Measurements from ENCODE around the gene UQCC5.

Gene UQCC5

DNA sequence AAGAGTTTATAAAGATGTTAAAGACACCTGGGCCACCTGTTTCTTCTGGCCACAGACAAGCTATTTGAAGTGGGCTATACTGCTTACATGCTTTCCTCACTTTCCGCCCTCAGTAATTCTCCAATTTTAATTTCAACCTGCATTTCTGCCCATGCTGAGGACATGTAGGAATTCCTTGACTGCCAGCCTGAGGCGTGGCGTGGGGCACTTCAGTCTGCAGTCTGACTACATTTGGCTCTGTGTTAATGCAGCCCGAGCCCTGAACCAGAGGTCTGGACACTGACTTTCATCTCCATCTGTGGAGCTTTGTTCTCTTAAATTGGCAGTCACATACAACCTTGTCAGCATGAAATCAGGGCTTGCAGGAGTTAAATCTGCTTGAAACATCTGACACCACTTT, 8.5 kb downstream of the UQCC5 start:
- TF ChIP-seq POLR2A (IDR thresholded peaks at IDR 0.05; ENCODE audit: low read depth, low read length) (no peak), POLR2AphosphoS5 (IDR thresholded peaks at IDR 0.05; ENCODE audit: low read depth, low read length) (no peak), PAX5 (IDR thresholded peaks at IDR 0.05; ENCODE audit: insufficient read depth, low read length, severe bottlenecking) (no peak), TAF1 (IDR thresholded peaks at IDR 0.05; ENCODE audit: low read depth, low read length) (no peak), POU2F2 (IDR thresholded peaks at IDR 0.05; ENCODE audit: low read depth, low read length) (no peak), SPI1 (IDR thresholded peaks at IDR 0.05; ENCODE audit: low read depth, low read length) (no peak)
- DNase-seq (ENCODE audit: insufficient read length, low spot score) = no peak
- no peak for FAIRE-seq

GRCh38 chr3:52546111-52546901, 9.9 kb downstream of the UQCC5 start:
- DNase-seq (ENCODE audit: insufficient read length, low spot score) (no peak), FAIRE-seq (no peak)
- TF ChIP-seq POLR2A (IDR thresholded peaks at IDR 0.05; ENCODE audit: low read depth, low read length) = no peak
- TF ChIP-seq PAX5 (IDR thresholded peaks at IDR 0.05; ENCODE audit: insufficient read depth, low read length, severe bottlenecking) = no peak
- no peak for TF ChIP-seq POLR2AphosphoS5 (IDR thresholded peaks at IDR 0.05; ENCODE audit: low read depth, low read length)
- TF ChIP-seq TAF1 (IDR thresholded peaks at IDR 0.05; ENCODE audit: low read depth, low read length) = no peak
- TF ChIP-seq POU2F2 (IDR thresholded peaks at IDR 0.05; ENCODE audit: low read depth, low read length) = no peak
- no peak for TF ChIP-seq SPI1 (IDR thresholded peaks at IDR 0.05; ENCODE audit: low read depth, low read length)

GRCh38 chr3:52547143-52547542, 10.7 kb downstream of the UQCC5 start:
- TF ChIP-seq POLR2AphosphoS5 (IDR thresholded peaks at IDR 0.05; ENCODE audit: low read depth, low read length) = no peak
- no peak for TF ChIP-seq SPI1 (IDR thresholded peaks at IDR 0.05; ENCODE audit: low read depth, low read length)
- no peak for TF ChIP-seq POLR2A (IDR thresholded peaks at IDR 0.05; ENCODE audit: low read depth, low read length)
- no peak for TF ChIP-seq POU2F2 (IDR thresholded peaks at IDR 0.05; ENCODE audit: low read depth, low read length)
- TF ChIP-seq PAX5 (IDR thresholded peaks at IDR 0.05; ENCODE audit: insufficient read depth, low read length, severe bottlenecking) = no peak
- no peak for TF ChIP-seq TAF1 (IDR thresholded peaks at IDR 0.05; ENCODE audit: low read depth, low read length)
- DNase-seq (ENCODE audit: insufficient read length, low spot score) (no peak), FAIRE-seq (no peak)

GRCh38 chr3:52551118-52551517, 14.7 kb downstream of the UQCC5 start:
- FAIRE-seq = no peak
- DNase-seq (ENCODE audit: insufficient read length, low spot score) = no peak
- TF ChIP-seq POU2F2 (IDR thresholded peaks at IDR 0.05; ENCODE audit: low read depth, low read length) = no peak
- TF ChIP-seq POLR2A (IDR thresholded peaks at IDR 0.05; ENCODE audit: low read depth, low read length) = no peak
- TF ChIP-seq SPI1 (IDR thresholded peaks at IDR 0.05; ENCODE audit: low read depth, low read length) = no peak
- TF ChIP-seq PAX5 (IDR thresholded peaks at IDR 0.05; ENCODE audit: insufficient read depth, low read length, severe bottlenecking) = no peak
- TF ChIP-seq POLR2AphosphoS5 (IDR thresholded peaks at IDR 0.05; ENCODE audit: low read depth, low read length) = no peak
- TF ChIP-seq TAF1 (IDR thresholded peaks at IDR 0.05; ENCODE audit: low read depth, low read length) = no peak

GRCh38 chr3:52552089-52552488, 15.7 kb downstream of the UQCC5 start:
- FAIRE-seq (no peak), DNase-seq (ENCODE audit: insufficient read length, low spot score) (no peak)
- TF ChIP-seq PAX5 (IDR thresholded peaks at IDR 0.05; ENCODE audit: insufficient read depth, low read length, severe bottlenecking) (no peak), POU2F2 (IDR thresholded peaks at IDR 0.05; ENCODE audit: low read depth, low read length) (no peak), POLR2AphosphoS5 (IDR thresholded peaks at IDR 0.05; ENCODE audit: low read depth, low read length) (no peak), POLR2A (IDR thresholded peaks at IDR 0.05; ENCODE audit: low read depth, low read length) (no peak), SPI1 (IDR thresholded peaks at IDR 0.05; ENCODE audit: low read depth, low read length) (no peak), TAF1 (IDR thresholded peaks at IDR 0.05; ENCODE audit: low read depth, low read length) (no peak)

DNA sequence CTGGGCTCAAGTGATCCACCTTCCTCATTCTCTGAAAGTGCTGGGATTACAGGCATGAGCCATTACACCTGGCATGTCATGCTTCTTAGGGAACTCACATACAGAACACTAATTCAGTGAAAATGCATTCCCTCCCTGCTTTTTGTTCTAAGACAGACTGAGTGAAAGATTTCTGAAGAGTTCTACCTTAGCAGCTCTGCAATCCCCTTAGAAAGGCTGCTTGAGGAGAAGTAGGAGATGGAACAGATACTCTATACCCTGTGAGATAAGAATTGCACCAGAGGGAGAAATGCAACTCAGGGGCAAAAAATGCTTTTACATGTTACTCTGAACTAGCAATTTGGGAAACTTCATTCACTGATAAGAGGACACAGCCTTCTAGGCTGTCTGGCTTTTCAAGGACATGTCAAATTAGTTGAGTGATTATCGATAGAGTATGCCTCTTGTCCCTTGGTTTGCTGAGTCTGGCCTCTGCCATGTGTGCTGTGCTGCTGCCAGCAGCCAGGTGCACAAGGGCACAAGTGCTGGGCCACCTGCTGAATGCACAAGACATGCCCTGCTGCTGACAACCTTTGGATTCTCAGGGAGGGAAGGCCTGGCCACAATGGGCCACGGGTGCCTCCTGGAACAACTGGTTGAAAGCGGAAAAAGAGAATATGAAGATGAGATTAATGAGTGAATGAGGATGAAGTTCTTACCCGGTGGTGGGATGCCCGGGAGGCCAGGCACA, 17.8 kb downstream of the UQCC5 start:
- no peak for FAIRE-seq
- no peak for TF ChIP-seq POLR2A (IDR thresholded peaks at IDR 0.05; ENCODE audit: low read depth, low read length)
- no peak for TF ChIP-seq SPI1 (IDR thresholded peaks at IDR 0.05; ENCODE audit: low read depth, low read length)
- TF ChIP-seq POLR2AphosphoS5 (IDR thresholded peaks at IDR 0.05; ENCODE audit: low read depth, low read length) = no peak
- TF ChIP-seq TAF1 (IDR thresholded peaks at IDR 0.05; ENCODE audit: low read depth, low read length) = no peak
- no peak for TF ChIP-seq POU2F2 (IDR thresholded peaks at IDR 0.05; ENCODE audit: low read depth, low read length)
- no peak for TF ChIP-seq PAX5 (IDR thresholded peaks at IDR 0.05; ENCODE audit: insufficient read depth, low read length, severe bottlenecking)
- DNase-seq (ENCODE audit: insufficient read length, low spot score) = no peak

DNA sequence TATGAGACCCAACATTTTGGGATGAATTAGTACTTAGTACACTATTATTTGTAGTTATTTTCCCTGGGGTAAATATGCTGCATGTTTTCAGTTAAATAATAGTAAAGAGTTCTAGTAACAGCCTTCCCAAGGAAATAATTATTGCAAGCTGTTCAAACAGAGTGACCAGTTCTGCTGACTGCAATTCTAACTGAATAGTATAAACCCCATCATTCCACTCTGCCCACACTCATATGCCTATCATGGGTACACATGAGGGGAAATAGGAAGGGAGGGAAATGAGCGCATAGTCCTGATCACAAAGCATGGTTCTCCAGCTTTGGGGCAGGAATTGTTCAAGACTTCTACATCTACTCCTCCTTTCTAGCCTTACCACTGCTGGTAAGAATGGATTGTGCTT, 18.7 kb downstream of the UQCC5 start:
- no peak for FAIRE-seq
- no peak for DNase-seq (ENCODE audit: insufficient read length, low spot score)
- TF ChIP-seq POLR2A (IDR thresholded peaks at IDR 0.05; ENCODE audit: low read depth, low read length) (no peak), TAF1 (IDR thresholded peaks at IDR 0.05; ENCODE audit: low read depth, low read length) (no peak), PAX5 (IDR thresholded peaks at IDR 0.05; ENCODE audit: insufficient read depth, low read length, severe bottlenecking) (no peak), POU2F2 (IDR thresholded peaks at IDR 0.05; ENCODE audit: low read depth, low read length) (no peak), POLR2AphosphoS5 (IDR thresholded peaks at IDR 0.05; ENCODE audit: low read depth, low read length) (no peak), SPI1 (IDR thresholded peaks at IDR 0.05; ENCODE audit: low read depth, low read length) (no peak)

- no peak for FAIRE-seq
- TF ChIP-seq POU2F2 (IDR thresholded peaks at IDR 0.05; ENCODE audit: low read depth, low read length) (no peak), TAF1 (IDR thresholded peaks at IDR 0.05; ENCODE audit: low read depth, low read length) (no peak)
Observed at GRCh38 chr3:52557011-52557960, 20.9 kb downstream of the UQCC5 start.

GRCh38 chr3:52558436-52558835, 22.0 kb downstream of the UQCC5 start:
- TF ChIP-seq POLR2AphosphoS5 (IDR thresholded peaks at IDR 0.05; ENCODE audit: low read depth, low read length) = no peak
- no peak for TF ChIP-seq SPI1 (IDR thresholded peaks at IDR 0.05; ENCODE audit: low read depth, low read length)
- TF ChIP-seq POLR2A (IDR thresholded peaks at IDR 0.05; ENCODE audit: low read depth, low read length) = no peak
- TF ChIP-seq TAF1 (IDR thresholded peaks at IDR 0.05; ENCODE audit: low read depth, low read length) = no peak
- TF ChIP-seq PAX5 (IDR thresholded peaks at IDR 0.05; ENCODE audit: insufficient read depth, low read length, severe bottlenecking) = no peak
- TF ChIP-seq POU2F2 (IDR thresholded peaks at IDR 0.05; ENCODE audit: low read depth, low read length) = no peak
- DNase-seq (ENCODE audit: insufficient read length, low spot score) (no peak), FAIRE-seq (no peak)

More at GRCh38 chr3:52557011-52557960, 20.9 kb downstream of the UQCC5 start:
- DNase-seq (ENCODE audit: insufficient read length, low spot score) = no peak
